Esophagus (tissue), 2 donors: ENCODE results near the gene TIMP2. TPM values are rescaled to one million over a fixed set of nuclear protein-coding genes. Genes with fewer than 3 reads are reported as not detected.

ENCODE experiments used
- H3K27ac ChIP-seq, 2 donors: one replicate each; pipeline ENCODE4 v1.5.1; 2013; ENCODE audit warnings: low read depth in 2 of 2, mild to moderate bottlenecking in 2 of 2, inconsistent platforms in 1 of 2, low read length in 1 of 2, moderate library complexity in 1 of 2
- H3K27me3 ChIP-seq, 2 donors: one replicate each; pipeline ENCODE4 v1.6.1; 2013; ENCODE audit warnings: low read length in 2 of 2, control low read depth in 1 of 2, mild to moderate bottlenecking in 1 of 2; ENCODE audit not compliant: insufficient read depth in 2 of 2, control insufficient read depth in 1 of 2
- H3K36me3 ChIP-seq, 2 donors: one replicate each; pipeline ENCODE4 v1.6.1; 2013; ENCODE audit warnings: low read length in 1 of 2; ENCODE audit not compliant: control insufficient read depth in 2 of 2, insufficient read depth in 2 of 2
- H3K4me1 ChIP-seq, 2 donors: one replicate each; pipeline ENCODE4 v1.6.1; 2013; ENCODE audit warnings: low read length in 1 of 2; ENCODE audit not compliant: control insufficient read depth in 2 of 2, insufficient read depth in 2 of 2
- H3K4me3 ChIP-seq, 2 donors: one replicate each; pipeline ENCODE4 v1.5.1; 2013; ENCODE audit warnings: low read length in 2 of 2, mild to moderate bottlenecking in 2 of 2, low read depth in 1 of 2, moderate library complexity in 1 of 2
- H3K9me3 ChIP-seq, 2 donors: one replicate each; pipeline ENCODE4 v1.6.1; 2013; ENCODE audit warnings: mild to moderate bottlenecking in 2 of 2, low read depth in 1 of 2, low read length in 1 of 2, moderate library complexity in 1 of 2; ENCODE audit not compliant: control insufficient read depth in 2 of 2, insufficient read depth in 1 of 2
- WGBS, 2 donors: extraction: QIAGEN DNeasy Blood & Tissue Kit; methylation state at CpG; one replicate each; pipeline ENCODE4 v1.1.7; 2013; 5-methylcytosine and 5-hydroxymethylcytosine counted together
- polyA plus RNA-seq, 2 donors: library from polyadenylated mRNA; stranded (reverse); fragments of 200-250 nt; gene quantifications; one replicate each; pipeline ENCODE4 v1.2.3, GENCODE V29; 2013
- donor health status: healthy with polysubstance abuse.
- donor health status: Bipolar disorder and iron deficiency.

Gene TIMP2, protein sequence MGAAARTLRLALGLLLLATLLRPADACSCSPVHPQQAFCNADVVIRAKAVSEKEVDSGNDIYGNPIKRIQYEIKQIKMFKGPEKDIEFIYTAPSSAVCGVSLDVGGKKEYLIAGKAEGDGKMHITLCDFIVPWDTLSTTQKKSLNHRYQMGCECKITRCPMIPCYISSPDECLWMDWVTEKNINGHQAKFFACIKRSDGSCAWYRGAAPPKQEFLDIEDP
- polyA plus RNA-seq = 10 to 100 TPM; 30.6 to 39.5 TPM

DNA sequence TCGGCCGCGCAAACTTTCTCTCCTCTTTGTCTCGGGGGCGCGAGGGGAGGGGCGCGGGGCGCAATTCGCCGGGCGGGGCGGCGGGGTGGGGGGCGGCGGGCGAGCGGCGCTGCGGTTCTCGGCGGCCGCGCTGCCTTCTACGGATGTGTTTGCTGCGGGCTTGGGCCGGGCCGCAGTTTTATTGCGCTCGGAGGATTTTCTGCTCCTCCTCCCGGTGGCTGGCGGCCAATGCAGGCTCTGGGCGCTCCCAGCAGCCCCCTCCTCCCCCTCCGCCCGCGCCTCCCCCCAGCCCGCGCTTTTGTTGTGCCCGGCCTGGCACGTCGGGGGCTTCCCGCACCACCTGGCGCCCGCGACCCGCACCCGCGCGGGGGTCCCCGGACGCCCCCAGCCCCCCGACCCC lies at the start of gene TIMP2:
TIMP2 (minus strand) TSS at position 154 of the 400 bp plus-strand sequence. CDS start 299 bp downstream, outside the sequence.
- no peaks in the 10 kb centered on the region for H3K36me3 ChIP-seq
- peaks cover 0 to 11% of the 10 kb centered on the region in 2 donors for H3K27me3 ChIP-seq
- H3K4me1 ChIP-seq = peaks cover 0 to 11% of the 10 kb centered on the region in 2 donors
- peak within 1 kb of the TSS; percentile 55 to 63 for H3K4me3 ChIP-seq
- peak within 1 kb of the TSS; percentile 82 to 94 for H3K27ac ChIP-seq
- 0% methylated on average over 7 to 52 of the region's 52 CpGs for WGBS, 2 donors
- H3K9me3 ChIP-seq = no peaks in the 10 kb centered on the region

DNA sequence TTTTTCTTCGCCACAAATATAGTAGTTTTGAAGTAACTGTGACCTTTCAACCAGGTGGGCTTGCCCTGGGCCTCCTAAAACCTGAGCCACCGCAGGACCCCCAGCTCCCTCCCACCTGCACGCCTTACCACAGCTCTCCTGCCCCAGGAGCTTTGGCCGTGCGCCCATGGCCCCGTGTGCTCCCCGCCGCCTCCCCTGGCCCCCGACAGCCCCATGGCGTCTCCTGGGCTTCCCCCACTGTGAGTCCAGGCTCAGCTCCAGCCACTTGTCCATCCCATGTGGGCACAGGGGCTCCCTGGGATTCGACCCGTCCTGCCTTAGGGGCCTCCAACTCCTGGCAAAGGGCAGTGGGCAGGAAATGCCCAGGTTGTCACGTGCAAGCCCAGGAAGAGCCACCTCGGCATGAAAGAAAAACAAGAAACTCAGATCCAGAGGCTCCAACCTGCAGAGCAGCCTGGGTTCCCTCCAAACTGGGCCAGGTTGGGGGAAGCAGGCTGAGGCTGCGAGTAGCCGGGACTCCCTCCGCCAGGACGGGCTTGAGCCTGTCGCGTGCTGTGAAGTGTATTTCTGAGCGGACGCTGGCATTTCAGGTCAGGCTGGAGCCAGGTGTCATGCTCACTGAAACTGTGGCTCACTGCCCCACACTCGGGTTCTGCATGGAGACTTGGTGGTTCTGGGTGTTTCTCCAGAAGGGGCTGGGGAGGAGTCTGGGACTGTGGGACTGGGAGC lies 48.8 kb upstream of the TIMP2 start:
- Histone ChIP-seq H3K4me3 (no peak overlapping the region), H3K36me3 (peaks cover 0 to 12% of the 10 kb centered on the region in 2 donors), H3K9me3 (no peaks in the 10 kb centered on the region), H3K27me3 (no peaks in the 10 kb centered on the region), H3K27ac (peak overlapping the region in 1 of 2 donors; percentile 87), H3K4me1 (peaks cover 13 to 46% of the 10 kb centered on the region in 2 donors)
- WGBS, 2 donors = 74 to 79% methylated on average over 23 of the region's 23 CpGs

DNA sequence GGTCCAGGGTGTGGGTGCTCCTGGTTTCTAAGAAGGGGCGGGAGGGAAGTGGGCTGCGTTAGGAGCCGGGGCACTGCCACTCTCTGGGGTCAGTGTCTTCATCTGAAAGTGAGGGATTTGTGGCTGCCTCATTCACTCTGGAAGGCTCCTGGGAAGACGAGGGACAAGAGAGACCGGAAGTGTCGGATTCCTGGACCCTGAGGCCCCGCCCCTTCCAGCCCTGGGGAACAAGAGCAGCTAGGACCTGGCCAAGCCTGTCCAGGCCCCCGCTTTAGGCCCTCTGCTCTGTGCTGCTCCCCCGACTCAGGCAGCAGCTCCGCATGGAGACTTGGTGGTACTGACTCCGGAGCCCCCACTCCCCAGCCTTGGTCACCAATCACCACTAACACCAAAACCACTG lies 48.0 kb upstream of the TIMP2 start:
- Histone ChIP-seq H3K4me3 (no peak overlapping the region), H3K9me3 (no peaks in the 10 kb centered on the region), H3K27ac (no peak overlapping the region), H3K36me3 (peaks cover 0 to 16% of the 10 kb centered on the region in 2 donors), H3K27me3 (no peaks in the 10 kb centered on the region), H3K4me1 (peaks cover 13 to 43% of the 10 kb centered on the region in 2 donors)
- 75 to 83% methylated on average over 9 to 11 of the region's 11 CpGs for WGBS, 2 donors

- Histone ChIP-seq H3K9me3 (no peaks in the 10 kb centered on the region), H3K4me3 (no peak overlapping the region), H3K27me3 (no peaks in the 10 kb centered on the region), H3K4me1 (peaks cover 13 to 37% of the 10 kb centered on the region in 2 donors), H3K36me3 (peaks cover 0 to 16% of the 10 kb centered on the region in 2 donors), H3K27ac (no peak overlapping the region)
- WGBS, 2 donors = 86 to 88% methylated on average over 15 of the region's 15 CpGs
Measured at GRCh38 chr17:78972507-78973105, 47.4 kb upstream of the TIMP2 start.

DNA sequence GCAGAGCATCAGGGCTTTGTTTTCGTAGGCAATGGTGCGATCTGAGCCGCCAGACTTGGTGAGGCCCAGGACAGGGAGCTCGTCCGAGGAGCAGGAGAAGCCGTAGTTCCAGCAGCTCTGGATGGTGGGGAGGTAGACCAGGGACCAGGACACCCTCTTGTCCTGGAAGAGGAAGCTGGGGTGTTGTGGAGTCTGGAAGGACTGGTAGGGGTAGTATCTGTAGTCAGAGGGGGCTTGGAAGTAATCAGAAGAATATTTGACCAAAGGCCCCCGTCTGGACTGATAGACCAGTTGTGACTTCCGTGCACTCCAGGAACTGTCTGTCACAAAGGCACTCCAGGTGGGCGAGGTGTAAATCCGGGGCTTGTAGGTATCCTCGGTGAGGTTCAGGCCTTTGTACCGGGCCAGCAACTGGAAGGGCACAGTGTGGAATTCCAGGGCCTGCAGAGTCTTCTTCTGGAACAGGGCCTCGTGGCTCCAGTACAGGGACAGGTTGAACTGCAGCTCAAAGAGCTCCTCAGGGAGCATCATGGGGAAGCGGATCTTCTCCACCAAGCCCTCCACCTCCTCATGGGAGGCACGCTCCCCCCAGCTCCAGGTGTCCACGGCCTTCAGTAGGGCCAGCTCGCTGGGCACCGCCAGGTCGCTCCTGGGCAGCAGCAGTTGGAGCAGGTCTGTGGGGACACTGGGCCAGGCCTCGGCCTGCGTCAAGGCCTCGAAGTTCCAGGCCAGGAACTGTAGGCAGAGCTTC lies 46.7 kb upstream of the TIMP2 start:
- H3K9me3 ChIP-seq = no peaks in the 10 kb centered on the region
- peaks cover 11 to 30% of the 10 kb centered on the region in 2 donors for H3K4me1 ChIP-seq
- H3K27me3 ChIP-seq = no peaks in the 10 kb centered on the region
- H3K36me3 ChIP-seq = peaks cover 0 to 16% of the 10 kb centered on the region in 2 donors
- 79 to 80% methylated on average over 22 of the region's 22 CpGs for WGBS, 2 donors
- peak overlapping the region in 1 of 2 donors; percentile 28 for H3K27ac ChIP-seq
- H3K4me3 ChIP-seq = no peak overlapping the region

DNA sequence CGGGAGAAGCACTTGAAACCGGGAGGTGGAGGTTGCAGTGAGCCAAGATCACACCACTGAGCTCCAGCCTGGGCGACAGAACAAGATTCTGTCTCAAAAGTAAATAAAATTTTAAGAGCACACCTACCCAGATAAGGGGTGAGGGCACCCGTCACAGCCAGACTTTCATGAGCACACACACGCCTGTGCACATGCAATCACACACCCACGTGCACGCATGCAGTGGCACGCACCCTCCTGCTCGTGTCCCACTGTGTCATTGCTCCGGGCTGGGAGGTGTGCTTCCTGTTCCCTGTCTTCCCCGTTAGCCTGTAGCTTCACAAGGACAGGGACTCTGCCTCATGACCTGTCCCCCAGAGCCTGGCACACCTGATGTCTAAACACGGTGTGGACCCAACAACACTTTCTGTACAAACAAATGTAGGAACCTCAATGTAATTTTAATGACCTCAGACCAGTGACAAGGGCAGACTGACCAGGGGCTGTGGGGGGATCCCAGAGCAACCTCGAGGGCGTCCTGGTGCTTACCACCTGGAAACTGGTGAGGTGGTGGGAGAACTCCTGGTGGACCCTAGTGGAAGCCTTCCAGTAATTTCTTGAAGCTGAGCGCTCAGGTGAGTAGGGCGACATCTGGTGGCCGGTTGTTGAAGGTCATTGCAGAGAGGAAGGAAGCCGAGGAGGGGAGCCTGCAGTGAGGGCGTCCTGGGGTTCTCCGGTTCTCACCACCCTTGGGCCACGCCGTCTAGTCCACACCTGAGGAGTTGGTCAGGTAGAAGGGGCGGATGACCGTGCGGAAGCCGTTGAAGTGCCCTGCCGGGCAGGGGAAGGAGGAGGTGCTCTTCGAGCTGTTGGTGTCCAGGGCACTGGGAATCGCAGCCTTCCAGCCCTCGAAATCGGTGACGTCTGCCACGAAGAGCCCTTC lies 45.9 kb upstream of the TIMP2 start:
- H3K36me3 ChIP-seq = peaks cover 0 to 16% of the 10 kb centered on the region in 2 donors

GRCh38 chr17:78969865-78970264 lies 44.7 kb upstream of the TIMP2 start:
- Histone ChIP-seq H3K27ac (no peak overlapping the region), H3K4me3 (no peak overlapping the region), H3K4me1 (peaks cover 3 to 18% of the 10 kb centered on the region in 2 donors), H3K9me3 (no peaks in the 10 kb centered on the region), H3K36me3 (peaks cover 0 to 16% of the 10 kb centered on the region in 2 donors), H3K27me3 (no peaks in the 10 kb centered on the region)
- 80 to 90% methylated on average over 9 of the region's 9 CpGs for WGBS, 2 donors

More for the DNA sequence above, 45.9 kb upstream of the TIMP2 start:
- H3K27ac ChIP-seq = peak overlapping the region in 1 of 2 donors; percentile 28
- H3K27me3 ChIP-seq = no peaks in the 10 kb centered on the region
- H3K9me3 ChIP-seq = no peaks in the 10 kb centered on the region
- no peak overlapping the region for H3K4me3 ChIP-seq
- H3K4me1 ChIP-seq = peaks cover 6 to 23% of the 10 kb centered on the region in 2 donors
- WGBS, 2 donors = 29 to 32% methylated on average over 33 of the region's 33 CpGs

GRCh38 chr17:78967782-78968362 lies 42.7 kb upstream of the TIMP2 start:
- Histone ChIP-seq H3K27me3 (no peaks in the 10 kb centered on the region), H3K36me3 (peaks cover 0 to 16% of the 10 kb centered on the region in 2 donors), H3K27ac (no peak overlapping the region), H3K4me3 (no peak overlapping the region), H3K4me1 (peaks cover 3 to 9% of the 10 kb centered on the region in 2 donors), H3K9me3 (no peaks in the 10 kb centered on the region)
- WGBS, 2 donors = 92 to 93% methylated on average over 21 of the region's 21 CpGs
